GM18505 (cell line): ENCODE data around the gene RGMA.
A peak's percentile ranks its signal among the peaks of the same experiment; 100 is the strongest.

Experiments
- ATAC-seq: cut with Tn5 transposase; IDR thresholded peaks from one replicate; pipeline ENCODE4 v1.9.1; 2021; ENCODE audit not compliant: unreplicated experiment
- POLR2A ChIP-seq: IDR thresholded peaks from 4 replicates; pipeline ENCODE4 v1.6.1; 2011; ENCODE audit warnings: borderline replicate concordance; ENCODE audit not compliant: insufficient read depth, insufficient read length; ENCODE audit errors: extremely low read depth

RGMA gene

GRCh38 chr15:93007994-93008393 is 81.0 kb downstream of the RGMA start:
- ATAC-seq: no peak
- no peak for TF ChIP-seq POLR2A

GRCh38 chr15:93005133-93005532 is 83.9 kb downstream of the RGMA start:
- TF ChIP-seq POLR2A: no peak
- ATAC-seq: no peak

- no peak for TF ChIP-seq POLR2A
- no peak for ATAC-seq
Measured at GRCh38 chr15:93001881-93002280, 87.1 kb downstream of the RGMA start.

GRCh38 chr15:93001156-93001555 is 87.9 kb downstream of the RGMA start:
- no peak for TF ChIP-seq POLR2A
- ATAC-seq: no peak

DNA sequence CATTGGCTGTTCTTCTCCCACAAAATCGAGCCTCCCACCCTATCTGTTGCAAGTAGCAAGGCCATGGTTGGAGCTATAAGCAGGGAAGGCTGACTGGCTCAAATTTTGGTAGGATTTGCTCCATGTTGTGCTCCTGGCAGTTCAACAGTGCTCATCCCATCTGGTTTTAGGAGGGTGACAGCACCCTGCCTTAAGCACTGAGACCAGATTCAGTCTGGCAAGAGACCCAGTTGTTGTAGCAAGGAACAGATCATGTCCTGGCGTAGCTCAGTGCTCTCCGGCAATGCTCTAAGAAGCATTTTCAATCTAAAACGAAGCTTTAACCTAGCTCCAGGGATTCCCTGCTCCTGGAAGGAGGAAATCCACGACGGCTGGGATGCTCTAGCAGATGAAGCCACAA is 91.2 kb downstream of the RGMA start:
- no peak for ATAC-seq
- TF ChIP-seq POLR2A: no peak

DNA sequence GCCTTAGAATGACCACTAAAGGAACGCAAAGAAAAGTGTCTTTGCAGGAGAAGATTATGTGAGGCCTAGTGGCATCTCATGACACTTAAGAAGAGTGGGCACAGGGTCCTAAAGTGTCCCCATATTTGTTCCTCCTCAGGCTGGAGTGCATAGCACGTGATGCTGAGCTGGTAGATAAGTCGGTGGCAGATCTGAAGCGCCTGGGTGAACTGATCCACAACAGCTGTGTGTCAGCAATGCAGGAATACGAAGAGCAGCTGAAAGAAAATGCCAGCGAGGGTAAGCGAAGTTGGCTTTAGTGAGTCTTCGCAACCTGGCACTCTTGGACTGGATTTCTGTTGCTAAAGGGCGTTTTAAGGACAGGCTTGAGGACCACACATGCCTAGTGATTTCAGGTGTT is 96.3 kb downstream of the RGMA start:
- no peak for TF ChIP-seq POLR2A
- ATAC-seq: no peak

GRCh38 chr15:92990031-92990430 is 99.0 kb downstream of the RGMA start:
- peak; percentile 3 for TF ChIP-seq POLR2A
- no peak for ATAC-seq

- peak; percentile 93 for ATAC-seq
Measured at GRCh38 chr15:92989470-92989869, 99.5 kb downstream of the RGMA start.

More at GRCh38 chr15:92989470-92989869, 99.5 kb downstream of the RGMA start:
- TF ChIP-seq POLR2A: no peak
